ENCODE results near the gene DNAJC5. TPM values are rescaled to one million over a fixed set of nuclear protein-coding genes. Genes with fewer than 3 reads are reported as not detected.
A peak's percentile ranks its signal among the peaks of the same experiment; 100 is the strongest.

Gene DNAJC5
- total and polyA plus RNA-seq, 2 donors (not counting 1 experiment from before 2014, with no cell fraction given): 12.2 to 33.3 TPM

DNA sequence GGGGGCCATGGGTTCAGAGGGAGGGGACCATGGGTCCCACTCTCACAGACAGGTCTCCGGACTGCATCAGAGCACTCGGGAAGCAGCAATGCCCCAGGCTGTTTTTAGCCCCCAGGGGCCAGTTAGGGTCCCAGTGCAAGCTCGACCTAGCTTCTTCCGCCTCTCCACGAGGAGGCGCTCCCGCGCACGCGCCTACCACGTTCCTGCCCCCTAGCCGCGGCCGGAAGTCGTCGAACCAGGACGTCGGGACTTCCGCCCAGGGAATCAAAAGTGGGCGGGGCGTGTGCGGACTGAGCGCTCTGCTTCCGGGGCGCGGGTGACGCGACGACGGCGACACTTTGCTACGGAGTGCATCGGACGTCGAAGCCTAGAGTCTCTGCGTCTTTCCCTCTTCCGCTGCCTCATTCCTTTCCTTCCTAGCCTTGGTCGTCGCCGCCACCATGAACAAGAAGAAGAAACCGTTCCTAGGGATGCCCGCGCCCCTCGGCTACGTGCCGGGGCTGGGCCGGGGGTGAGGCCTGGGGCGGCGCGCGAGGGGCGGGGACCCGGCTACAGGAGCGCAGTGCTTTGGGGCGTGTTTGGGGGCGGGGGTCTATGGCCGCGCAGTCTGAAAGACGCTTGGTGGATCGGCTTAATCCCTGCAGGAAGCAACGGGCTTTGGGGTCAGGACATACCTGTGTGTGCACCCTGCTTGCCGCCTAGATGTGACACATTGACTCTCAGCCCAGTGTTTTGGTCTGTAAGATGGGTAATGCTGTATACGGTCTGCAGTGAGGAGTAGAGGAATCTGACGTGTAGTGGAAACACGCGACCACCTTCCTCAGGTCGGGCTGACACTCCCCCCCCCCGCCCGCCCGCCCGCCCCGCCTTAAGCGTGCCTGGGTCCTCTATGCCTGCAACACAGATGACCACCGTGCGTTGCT is 86.1 kb downstream of the DNAJC5 start, which contains the start of gene PRPF6:
Gene PRPF6 (plus strand): TSS at position 327 of the 923 bp plus-strand sequence. CDS start 114 bp downstream, at position 441.
- peaks cover 30 to 46% of the 10 kb centered on the region in 2 donors for H3K4me1 ChIP-seq (ENCODE audit: control insufficient read depth in 2 of 2, insufficient read depth in 2 of 2, low read length in 2 of 2)

More for the DNA sequence above, 86.1 kb downstream of the DNAJC5 start, which contains the start of gene PRPF6:
- peak; percentile 96 for DNase-seq
- peak within 1 kb of the TSS; percentile 93 for H3K4me2 ChIP-seq (replicated peaks; ENCODE audit: low read depth, low read length, poor library complexity, severe bottlenecking)
- peak within 1 kb of the TSS; percentile 69 to 87 for H3K27ac ChIP-seq (ENCODE audit: low read length in 2 of 2)
- peaks cover 0 to 28% of the 10 kb centered on the region in 2 experiments for H3K36me3 ChIP-seq (replicated peaks in 1 of 2; ENCODE audit: control extremely low read depth in 1 of 2, control insufficient read depth in 1 of 2, extremely low read depth in 1 of 2, insufficient read depth in 2 of 2, low read length in 1 of 2)
- ChIA-PET POLR2A (interaction anchor here (0.6 to 2.3 kb wide), 16 partner anchors 10 to 460 kb away, joined by 3 to 12 read pairs (median 4); partner anchors contain the start of genes DNAJC5, PPDPF, RTEL1 and TPD52L2), CTCF (interaction anchor here (0.6 to 2.5 kb wide), 22 partner anchors 8 to 484 kb away, joined by 3 to 25 read pairs (median 5); partner anchors contain the start of genes LKAAEAR1, PTK6, TCEA2 and TPD52L2)
- H3K9ac ChIP-seq (ENCODE audit: low read length): peak within 1 kb of the TSS; percentile 71
- peak within 1 kb of the TSS; percentile 63 to 85 (median 79) for H3K4me3 ChIP-seq (ENCODE audit: control extremely low read depth in 1 of 5, extremely low read depth in 1 of 5, insufficient read depth in 1 of 5, low read depth in 2 of 5, low read length in 4 of 5)
- H3K4me3 Mint-ChIP-seq: peak within 1 kb of the TSS; percentile 90
- peaks cover 53% of the 10 kb centered on the region for H3K4me1 Mint-ChIP-seq
- ATAC-seq (ENCODE audit: low read depth): peak; percentile 72
- peaks cover 51% of the 10 kb centered on the region for H4K20me1 ChIP-seq (ENCODE audit: control insufficient read depth, insufficient read depth, low read length, poor library complexity, severe bottlenecking)
- peak within 1 kb of the TSS; percentile 94 for H3K27ac Mint-ChIP-seq
- H3K27me3 Mint-ChIP-seq: no peaks in the 10 kb centered on the region
- no peaks in the 10 kb centered on the region for H3K9me3 ChIP-seq (ENCODE audit: control extremely low read depth in 1 of 3, control insufficient read depth in 2 of 3, insufficient read depth in 1 of 3, low read length in 2 of 3)
- H3K27me3 ChIP-seq (replicated peaks in 1 of 4; ENCODE audit: control extremely low read depth in 1 of 4, control insufficient read depth in 3 of 4, insufficient read depth in 4 of 4, low read length in 3 of 4): no peaks in the 10 kb centered on the region
- peaks cover 39% of the 10 kb centered on the region for H3K79me2 ChIP-seq (ENCODE audit: control insufficient read depth, insufficient read depth, low read length)
- intact Hi-C loops (cut with micrococcal nuclease): loop anchor here (1.0 to 5.0 kb wide), 7 partner anchors 25 to 139 kb away; partner anchors contain the start of genes DNAJC5, LKAAEAR1, OPRL1 and TCEA2
- TF ChIP-seq EZH2 (IDR thresholded peaks at IDR 0.05; ENCODE audit: borderline replicate concordance, insufficient read depth, low read depth, low read length, poor library complexity, severe bottlenecking): no peak
- TF ChIP-seq, protein P1, sequence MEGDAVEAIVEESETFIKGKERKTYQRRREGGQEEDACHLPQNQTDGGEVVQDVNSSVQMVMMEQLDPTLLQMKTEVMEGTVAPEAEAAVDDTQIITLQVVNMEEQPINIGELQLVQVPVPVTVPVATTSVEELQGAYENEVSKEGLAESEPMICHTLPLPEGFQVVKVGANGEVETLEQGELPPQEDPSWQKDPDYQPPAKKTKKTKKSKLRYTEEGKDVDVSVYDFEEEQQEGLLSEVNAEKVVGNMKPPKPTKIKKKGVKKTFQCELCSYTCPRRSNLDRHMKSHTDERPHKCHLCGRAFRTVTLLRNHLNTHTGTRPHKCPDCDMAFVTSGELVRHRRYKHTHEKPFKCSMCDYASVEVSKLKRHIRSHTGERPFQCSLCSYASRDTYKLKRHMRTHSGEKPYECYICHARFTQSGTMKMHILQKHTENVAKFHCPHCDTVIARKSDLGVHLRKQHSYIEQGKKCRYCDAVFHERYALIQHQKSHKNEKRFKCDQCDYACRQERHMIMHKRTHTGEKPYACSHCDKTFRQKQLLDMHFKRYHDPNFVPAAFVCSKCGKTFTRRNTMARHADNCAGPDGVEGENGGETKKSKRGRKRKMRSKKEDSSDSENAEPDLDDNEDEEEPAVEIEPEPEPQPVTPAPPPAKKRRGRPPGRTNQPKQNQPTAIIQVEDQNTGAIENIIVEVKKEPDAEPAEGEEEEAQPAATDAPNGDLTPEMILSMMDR (IDR thresholded peaks at IDR 0.05): peak; percentile 86
- H2AFZ ChIP-seq (ENCODE audit: insufficient read depth, low read depth, low read length, poor library complexity, severe bottlenecking): peak within 1 kb of the TSS; percentile 71
- under 1% methylated on average over 64 of the region's 75 CpGs for WGBS (ENCODE audit: insufficient coverage)
- H3K9me3 Mint-ChIP-seq (ENCODE audit: insufficient read depth): no peaks in the 10 kb centered on the region

Data from B cell (primary cell).